VCaP (cell line): Measurements from ENCODE around the gene ATXN1.
"Not testable (repeated sequence)": the region's sequence is repeated elsewhere in the genome, so short reads cannot be mapped to it uniquely, and the experiment has no call there.

Experiments used
- H3K27ac ChIP-seq: fragments of 450-650 bp; 2 replicates; pipeline ENCODE4 v1.5.1; 2017
- TF ChIP-seq, protein P1 (sequence below): fragments of 450-650 bp; conservative IDR thresholded peaks from 2 replicates; pipeline ENCODE4 v1.5.1; 2017; ENCODE audit warnings: mild to moderate bottlenecking, moderate library complexity

ATXN1 gene

DNA sequence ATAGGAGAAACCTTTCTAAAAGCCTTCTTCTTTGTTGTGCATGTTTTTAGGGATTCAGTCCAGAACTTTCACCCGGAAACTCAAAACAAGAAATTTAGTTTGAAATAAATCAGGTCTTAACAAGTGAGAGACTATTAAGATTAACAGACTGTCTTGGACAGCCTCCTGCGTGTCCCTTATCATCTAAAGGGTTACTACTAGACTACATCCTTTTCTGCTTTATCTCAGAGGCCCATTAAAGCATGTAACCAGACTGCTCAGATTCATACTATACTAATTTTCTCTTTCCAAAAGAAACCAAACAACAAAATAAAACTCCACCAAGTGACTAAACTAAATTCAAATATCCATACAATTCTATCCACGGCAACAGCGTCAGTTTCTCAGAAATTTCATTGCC is 349.1 kb downstream of the ATXN1 start:
- no peak overlapping the region for H3K27ac ChIP-seq
- TF ChIP-seq, protein P1, sequence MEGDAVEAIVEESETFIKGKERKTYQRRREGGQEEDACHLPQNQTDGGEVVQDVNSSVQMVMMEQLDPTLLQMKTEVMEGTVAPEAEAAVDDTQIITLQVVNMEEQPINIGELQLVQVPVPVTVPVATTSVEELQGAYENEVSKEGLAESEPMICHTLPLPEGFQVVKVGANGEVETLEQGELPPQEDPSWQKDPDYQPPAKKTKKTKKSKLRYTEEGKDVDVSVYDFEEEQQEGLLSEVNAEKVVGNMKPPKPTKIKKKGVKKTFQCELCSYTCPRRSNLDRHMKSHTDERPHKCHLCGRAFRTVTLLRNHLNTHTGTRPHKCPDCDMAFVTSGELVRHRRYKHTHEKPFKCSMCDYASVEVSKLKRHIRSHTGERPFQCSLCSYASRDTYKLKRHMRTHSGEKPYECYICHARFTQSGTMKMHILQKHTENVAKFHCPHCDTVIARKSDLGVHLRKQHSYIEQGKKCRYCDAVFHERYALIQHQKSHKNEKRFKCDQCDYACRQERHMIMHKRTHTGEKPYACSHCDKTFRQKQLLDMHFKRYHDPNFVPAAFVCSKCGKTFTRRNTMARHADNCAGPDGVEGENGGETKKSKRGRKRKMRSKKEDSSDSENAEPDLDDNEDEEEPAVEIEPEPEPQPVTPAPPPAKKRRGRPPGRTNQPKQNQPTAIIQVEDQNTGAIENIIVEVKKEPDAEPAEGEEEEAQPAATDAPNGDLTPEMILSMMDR = no peak

DNA sequence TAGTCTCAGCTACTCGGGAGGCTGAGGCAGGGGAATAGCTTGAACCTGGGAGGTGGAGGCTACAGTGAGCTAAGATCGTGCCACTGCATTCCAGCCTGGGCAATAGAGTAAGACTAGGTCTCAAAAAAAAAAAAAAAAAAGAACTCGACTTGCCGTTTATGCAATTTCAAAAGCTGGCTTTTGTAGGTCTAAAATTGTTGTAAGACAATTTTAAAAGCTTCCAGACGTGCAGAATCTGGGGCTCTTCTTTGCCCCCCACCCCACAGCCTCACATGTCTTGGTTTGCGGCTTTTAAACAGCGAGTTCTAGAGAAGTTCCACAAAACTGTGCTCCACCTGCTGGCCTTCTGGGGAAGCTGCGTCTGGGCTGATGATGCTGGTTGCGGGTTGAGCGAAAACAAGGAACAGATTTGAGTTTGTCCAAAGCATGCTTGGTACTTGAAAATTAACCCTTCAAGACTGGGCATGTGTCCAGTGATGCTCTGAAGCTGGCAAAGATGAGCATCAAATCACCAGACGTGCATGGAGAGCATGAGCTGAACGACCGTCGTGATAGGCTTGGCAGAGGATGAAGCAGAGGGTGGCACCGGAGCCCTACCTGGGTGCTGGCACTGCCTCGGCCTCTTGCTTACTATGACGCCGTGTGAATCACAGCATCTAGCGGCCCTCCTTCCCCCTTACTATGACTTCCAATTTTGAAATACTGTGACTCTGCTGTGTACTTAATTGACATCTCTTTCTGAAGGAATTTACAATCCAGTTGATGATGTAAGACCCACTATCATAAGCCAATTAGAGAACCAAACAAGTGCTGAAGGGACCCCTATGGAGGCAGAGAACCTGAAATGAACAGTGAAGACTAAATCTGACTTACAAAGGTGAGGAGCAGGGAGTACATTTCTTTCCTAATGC is 351.5 kb downstream of the ATXN1 start:
- no peak overlapping the region for H3K27ac ChIP-seq
- TF ChIP-seq, protein P1 = peak; percentile 57

DNA sequence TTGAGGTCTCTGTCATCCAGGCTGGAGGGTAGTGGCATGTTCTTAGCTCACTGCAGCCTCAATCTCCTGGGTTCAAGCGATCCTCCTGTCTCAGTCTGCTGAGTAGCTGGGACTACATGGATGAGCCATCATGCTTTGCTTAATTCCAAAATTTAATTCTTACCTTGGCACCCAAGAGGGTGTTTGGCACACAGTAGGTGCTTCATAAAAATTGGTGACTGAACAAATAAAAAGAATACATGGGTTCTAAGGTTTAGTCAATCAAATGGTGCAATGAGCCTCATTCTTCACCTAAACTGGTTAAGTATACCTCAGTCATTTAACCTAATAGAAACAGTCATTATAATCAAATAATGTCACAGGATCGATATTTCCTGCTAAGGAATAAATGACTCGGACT is 352.5 kb downstream of the ATXN1 start:
- no peak overlapping the region for H3K27ac ChIP-seq
- TF ChIP-seq, protein P1 = no peak

DNA sequence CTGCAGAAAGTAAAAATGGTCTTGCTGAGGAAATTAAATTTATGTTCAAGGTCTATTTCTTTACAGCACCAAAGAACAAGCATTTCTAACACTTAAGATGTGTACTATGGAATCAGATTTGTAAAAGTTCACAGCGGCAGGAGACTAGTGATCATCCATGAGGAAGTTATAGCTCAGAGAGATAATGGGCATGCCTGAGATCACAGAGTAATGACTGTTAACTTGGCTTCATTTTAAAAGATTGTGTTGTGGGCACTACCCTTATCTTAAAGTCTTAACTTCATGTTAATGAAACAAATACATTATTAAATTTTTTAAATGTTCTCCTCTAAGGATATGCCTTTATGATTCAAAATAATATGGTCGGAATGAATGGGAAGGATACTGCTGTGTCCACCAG is 354.3 kb downstream of the ATXN1 start:
- no peak overlapping the region for H3K27ac ChIP-seq
- TF ChIP-seq, protein P1 = no peak

DNA sequence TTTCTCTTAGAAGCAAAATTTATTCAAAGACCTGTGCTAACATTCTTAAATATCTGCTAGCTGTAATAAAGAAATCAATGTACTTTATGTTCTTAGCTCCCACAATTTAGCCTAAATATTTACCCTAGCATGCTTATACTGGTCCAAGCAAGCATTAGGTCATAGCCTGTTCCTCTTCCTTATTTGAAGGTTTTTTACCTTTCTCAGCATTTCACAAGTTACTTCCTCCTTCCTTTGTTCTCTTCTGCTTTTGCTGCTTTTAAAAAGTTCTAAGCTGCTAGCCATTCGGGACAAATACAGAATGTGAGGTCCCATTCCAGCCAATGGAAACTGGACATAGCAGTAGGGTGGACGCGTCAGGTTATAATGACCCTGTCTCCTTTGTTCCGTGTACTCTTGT is 354.7 kb downstream of the ATXN1 start:
- not testable (repeated sequence) for H3K27ac ChIP-seq

DNA sequence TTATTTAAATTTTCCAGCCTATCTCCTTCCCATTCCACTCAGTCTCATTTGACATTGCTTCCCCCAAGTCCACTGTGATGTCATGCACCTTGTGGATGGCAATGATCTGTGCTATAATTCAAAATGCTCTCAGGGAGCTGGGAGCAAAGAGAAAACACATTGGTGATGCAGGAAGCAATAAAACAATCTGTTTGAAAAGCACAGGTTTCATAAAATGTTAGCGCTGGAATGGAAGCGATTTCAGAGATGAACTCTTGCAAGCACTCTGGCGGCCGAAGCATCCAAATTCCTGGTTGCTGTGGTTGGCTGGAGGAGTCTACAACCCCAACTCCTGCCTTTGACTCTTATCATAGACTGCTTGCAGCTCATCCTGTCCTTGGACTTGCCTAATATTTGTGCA is 355.9 kb downstream of the ATXN1 start:
- TF ChIP-seq, protein P1 = no peak
- no peak overlapping the region for H3K27ac ChIP-seq

DNA sequence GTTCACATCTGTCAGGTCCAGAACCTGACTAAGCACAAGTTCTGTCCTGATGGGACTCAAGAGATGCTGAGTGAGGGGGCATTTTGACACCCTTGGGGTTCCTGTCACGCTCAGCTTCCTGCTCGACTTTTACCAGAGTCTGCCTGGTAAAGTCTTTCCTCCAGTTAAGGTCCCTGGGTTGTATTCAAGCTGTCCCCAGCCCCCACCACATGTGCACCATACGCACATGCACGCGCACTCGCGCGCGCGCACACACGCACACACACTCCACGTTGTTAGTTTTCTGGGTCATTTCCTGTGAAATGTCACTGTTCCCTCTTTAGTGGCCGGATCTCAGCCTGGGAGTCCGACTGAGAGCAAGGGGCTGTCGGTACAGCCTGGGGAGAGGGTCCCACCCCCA is 356.8 kb downstream of the ATXN1 start:
- TF ChIP-seq, protein P1 = no peak
- H3K27ac ChIP-seq = no peak overlapping the region

DNA sequence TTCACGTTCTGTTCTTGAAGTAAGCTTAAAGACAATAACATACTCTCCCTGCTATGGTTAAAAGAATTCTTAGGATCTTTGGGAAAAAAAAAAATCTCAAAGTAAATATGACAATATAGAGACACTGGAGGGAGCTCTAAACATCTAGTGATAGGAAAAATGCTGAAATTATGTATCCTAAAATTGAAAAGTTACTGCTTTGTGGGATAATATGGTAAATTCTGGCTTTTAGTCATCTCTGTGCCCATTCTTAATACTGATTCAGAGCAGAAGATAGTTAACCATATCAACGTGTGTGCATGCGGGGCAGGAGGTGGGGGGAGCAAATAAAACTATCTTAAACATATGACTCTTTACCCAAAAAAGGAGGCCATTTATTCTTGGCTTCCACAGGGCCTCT is 357.4 kb downstream of the ATXN1 start:
- TF ChIP-seq, protein P1 = 0 out of 2 replicates have a peak, but pooled peaks have one; percentile 6
- H3K27ac ChIP-seq = no peak overlapping the region
